GM12875 (cell line): ENCODE data around the gene HIPK1.

Source experiments
- H3K4me3 ChIP-seq: one replicate; pipeline ENCODE4 v1.5.1; 2011; ENCODE audit warnings: low read depth, low read length, control low read depth
- TF ChIP-seq, protein P1 (sequence below): IDR thresholded peaks from 2 replicates; pipeline ENCODE4 v1.5.1; 2011; ENCODE audit warnings: low read depth, mild to moderate bottlenecking, control low read depth, inconsistent platforms, low read length, moderate library complexity, borderline replicate concordance; ENCODE audit not compliant: insufficient read depth

HIPK1 gene

DNA sequence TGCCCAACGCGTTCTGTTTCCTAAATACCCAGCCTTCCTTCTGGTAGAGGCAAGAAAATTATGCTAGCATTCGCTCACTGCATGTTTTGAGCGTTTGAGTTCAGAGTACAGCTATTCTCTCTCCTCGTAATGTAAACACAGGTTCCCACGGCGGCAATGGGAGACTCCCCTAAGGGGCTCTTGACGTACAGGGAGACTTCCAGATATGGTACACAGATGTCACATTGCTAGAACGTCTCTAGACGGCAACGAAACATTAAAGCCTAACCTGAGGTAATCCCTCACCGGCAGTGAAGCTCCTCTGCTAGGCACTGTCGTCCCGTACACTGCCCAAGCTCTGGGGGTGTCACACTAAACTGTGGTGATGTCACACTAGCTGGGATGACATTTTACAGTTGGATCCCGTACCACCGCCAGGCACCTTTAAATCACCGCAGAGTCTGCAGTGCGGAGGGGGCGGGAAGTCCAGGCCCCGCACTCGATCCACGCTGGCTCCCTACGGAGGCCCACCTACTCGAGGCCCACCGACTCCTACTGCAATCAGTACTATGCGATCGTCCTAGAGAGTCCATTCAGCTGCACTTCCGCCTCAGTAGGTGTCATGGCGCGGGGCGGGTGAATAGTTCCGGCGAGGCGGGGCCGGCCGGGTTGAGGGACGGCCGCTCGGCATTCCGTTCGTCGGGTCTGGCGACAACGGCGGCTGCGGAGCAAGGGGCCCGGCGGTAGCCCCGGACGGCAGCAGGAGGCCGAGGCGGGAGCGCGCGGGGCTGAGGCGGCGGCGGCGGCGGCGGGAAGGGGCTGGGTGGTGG lies at the start of gene HIPK1:
TSS of gene HIPK1 (plus strand) at position 384 of the 809 bp plus-strand sequence.
- H3K4me3 ChIP-seq = peak within 1 kb of the TSS; percentile 91
- TF ChIP-seq, protein P1, sequence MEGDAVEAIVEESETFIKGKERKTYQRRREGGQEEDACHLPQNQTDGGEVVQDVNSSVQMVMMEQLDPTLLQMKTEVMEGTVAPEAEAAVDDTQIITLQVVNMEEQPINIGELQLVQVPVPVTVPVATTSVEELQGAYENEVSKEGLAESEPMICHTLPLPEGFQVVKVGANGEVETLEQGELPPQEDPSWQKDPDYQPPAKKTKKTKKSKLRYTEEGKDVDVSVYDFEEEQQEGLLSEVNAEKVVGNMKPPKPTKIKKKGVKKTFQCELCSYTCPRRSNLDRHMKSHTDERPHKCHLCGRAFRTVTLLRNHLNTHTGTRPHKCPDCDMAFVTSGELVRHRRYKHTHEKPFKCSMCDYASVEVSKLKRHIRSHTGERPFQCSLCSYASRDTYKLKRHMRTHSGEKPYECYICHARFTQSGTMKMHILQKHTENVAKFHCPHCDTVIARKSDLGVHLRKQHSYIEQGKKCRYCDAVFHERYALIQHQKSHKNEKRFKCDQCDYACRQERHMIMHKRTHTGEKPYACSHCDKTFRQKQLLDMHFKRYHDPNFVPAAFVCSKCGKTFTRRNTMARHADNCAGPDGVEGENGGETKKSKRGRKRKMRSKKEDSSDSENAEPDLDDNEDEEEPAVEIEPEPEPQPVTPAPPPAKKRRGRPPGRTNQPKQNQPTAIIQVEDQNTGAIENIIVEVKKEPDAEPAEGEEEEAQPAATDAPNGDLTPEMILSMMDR = no peak

DNA sequence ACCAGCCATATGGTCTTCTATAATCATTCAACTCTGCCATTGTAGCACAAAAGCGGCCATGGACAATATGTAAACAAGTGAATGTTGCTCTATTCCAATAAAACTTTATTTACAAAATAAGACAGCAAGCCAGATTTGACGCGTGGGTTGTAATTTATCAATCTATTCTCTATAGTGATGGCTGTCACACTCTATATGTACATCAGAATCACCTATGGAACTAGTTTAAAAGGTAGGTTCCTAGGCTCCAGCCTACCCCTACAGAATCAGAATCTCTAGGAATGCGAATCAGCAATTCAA lies 49.4 kb upstream of the HIPK1 start:
- TF ChIP-seq, protein P1 = no peak
- no peak overlapping the region for H3K4me3 ChIP-seq

DNA sequence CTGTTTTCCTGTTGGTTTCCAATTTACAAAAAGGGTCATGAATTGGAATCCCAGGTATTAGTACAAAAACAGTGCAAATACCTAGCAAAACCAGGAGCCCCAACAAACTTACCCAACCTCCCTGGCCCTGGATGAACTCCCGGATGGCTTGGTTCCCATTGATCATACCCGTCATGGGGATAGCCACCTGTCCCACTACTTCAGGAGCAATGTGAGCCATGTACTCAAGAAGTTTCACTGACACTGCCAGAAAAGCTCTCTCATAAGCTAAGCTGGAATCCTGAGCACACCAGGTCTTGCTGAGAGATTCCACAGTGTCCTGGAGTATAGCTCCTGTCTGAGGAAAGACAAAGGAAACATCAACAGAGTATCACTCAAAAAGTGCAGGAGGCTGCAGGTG lies 47.5 kb upstream of the HIPK1 start:
- H3K4me3 ChIP-seq = no peak overlapping the region
- TF ChIP-seq, protein P1 = no peak

DNA sequence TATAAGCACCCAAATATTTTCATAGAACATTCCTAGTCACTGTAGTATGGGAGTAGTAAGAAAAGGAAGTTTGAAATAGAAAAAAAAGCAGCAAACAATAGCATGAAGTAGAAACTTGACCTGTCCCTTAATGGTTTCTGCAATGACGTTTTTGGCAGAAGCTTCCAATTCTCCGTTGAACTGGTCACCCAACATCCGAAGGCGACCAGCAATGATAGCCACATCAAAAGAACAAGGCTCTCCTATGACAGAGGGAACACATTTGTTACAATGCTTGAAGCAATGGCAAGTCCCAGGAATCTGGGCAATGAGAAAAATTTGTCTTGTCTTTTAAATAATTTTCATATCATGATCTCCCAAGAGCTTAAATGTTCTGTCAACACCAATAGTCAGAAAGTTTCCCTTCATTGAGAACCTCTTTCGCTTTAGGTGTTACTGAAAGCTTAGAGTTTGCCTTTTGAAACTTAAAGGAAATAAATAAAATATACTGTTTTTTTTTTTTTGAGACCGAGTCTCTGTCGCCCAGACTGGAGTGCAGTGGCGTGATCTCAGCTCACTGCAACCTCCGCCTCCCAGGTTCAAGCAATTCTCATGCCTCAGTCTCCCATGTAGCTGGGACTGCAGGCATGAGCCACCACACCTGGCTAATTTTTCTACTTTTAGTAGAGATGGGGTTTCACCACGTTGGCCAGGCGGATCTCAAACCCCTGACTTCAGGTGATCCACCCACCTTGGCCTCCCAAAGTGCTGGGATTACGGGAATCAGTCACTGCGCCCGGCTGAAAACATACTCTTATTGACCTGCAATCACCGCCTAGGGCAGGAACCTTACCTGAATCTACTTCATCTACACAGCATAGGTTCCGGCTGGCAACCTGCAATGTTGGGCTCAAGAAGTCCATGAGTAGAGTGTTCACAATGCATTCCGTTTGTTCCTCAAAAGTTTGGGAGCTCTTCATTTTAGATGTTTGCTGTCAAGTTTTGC lies 42.4 kb upstream of the HIPK1 start:
- TF ChIP-seq, protein P1 = no peak
- no peak overlapping the region for H3K4me3 ChIP-seq

DNA sequence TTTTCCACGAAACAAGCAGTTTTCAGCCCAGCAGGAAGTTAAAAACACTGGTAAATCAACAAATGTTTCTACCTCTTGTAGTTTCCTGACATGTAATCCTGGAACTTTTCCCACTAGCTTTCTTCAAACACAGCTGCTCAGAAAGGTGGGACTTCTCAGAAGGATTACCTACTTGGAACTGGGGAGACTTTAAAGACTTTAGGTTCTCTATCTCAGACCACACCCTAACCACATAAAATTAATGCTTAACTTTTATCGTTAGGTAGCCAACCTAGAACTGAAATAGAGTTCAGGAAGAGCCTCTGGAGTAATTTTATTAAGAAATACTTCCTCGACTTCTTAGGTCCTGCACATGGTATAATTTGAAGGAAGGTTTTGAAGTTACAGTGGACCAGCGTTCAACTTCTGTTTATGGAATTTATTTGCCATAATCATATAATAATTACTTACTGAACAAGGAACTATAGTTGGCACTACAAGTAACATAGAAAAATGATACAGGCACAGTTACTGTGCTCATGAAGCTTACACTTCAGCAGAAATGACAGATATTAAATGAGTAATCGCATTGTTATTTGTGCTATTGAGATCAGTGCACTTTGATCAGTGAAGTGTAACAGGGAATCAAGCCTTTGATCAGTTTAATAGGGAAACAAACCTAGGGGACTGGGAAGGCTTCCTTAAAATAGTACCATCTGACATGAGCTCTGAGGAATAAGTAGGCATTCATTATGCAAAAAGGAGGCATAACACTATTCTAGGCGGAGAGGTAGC lies 41.5 kb upstream of the HIPK1 start, which contains the start of gene BCL2L15:
TSS of gene BCL2L15 (minus strand) at position 180 of the 774 bp plus-strand sequence. CDS start 206 bp downstream, outside the sequence.
- no peak within 1 kb of the TSS for H3K4me3 ChIP-seq
- TF ChIP-seq, protein P1 = no peak

DNA sequence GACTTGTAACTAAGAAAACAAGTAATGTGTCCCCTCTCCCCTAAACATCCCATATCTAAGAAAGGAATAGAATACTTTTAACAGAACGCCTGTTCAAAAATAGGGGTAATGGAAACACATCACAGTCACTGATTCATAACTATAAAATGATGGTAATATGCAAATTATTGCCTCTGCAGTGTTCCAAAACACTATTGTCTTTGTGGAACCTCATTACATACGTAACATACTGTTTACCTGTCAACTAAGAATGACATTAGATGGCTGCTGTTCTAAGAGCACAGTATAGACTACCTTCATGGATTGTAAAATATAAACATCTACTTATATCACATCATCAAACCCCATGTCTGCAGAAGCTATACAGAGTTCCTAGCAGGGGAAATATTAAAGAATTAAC lies 38.3 kb upstream of the HIPK1 start:
- no peak overlapping the region for H3K4me3 ChIP-seq
- TF ChIP-seq, protein P1 = no peak
